Osteoblast (primary cell): ENCODE measurements around the gene ACSF3. TPM values are rescaled to one million over a fixed set of nuclear protein-coding genes. Genes with fewer than 3 reads are reported as not detected.

Experiments
- DNase-seq: peaks from one replicate; pipeline ENCODE4 v3.0.0; 2011; ENCODE audit warnings: low spot score, mixed read lengths; ENCODE audit not compliant: insufficient read length; ENCODE audit errors: missing footprints
- H2AFZ ChIP-seq: 2 replicates; pipeline ENCODE4 v1.6.0; 2011; ENCODE audit warnings: mild to moderate bottlenecking, low read length
- H3K27ac ChIP-seq: 2 replicates; pipeline ENCODE4 v1.5.1; 2011; ENCODE audit warnings: mild to moderate bottlenecking, low read depth, low read length, moderate library complexity
- H3K27me3 ChIP-seq: 2 replicates; pipeline ENCODE4 v1.6.0; 2012; ENCODE audit warnings: mild to moderate bottlenecking, control low read depth, inconsistent platforms, low read length, moderate library complexity; ENCODE audit not compliant: insufficient read depth
- H3K36me3 ChIP-seq: 2 replicates; pipeline ENCODE4 v1.5.1; 2011; ENCODE audit warnings: mild to moderate bottlenecking, low read length, control low read depth, moderate library complexity; ENCODE audit not compliant: insufficient read depth
- H3K4me1 ChIP-seq: 2 replicates; pipeline ENCODE4 v1.5.1; 2011; ENCODE audit warnings: mild to moderate bottlenecking, low read length, control low read depth, moderate library complexity; ENCODE audit not compliant: insufficient read depth
- H3K4me2 ChIP-seq: 2 replicates; pipeline ENCODE4 v1.6.0; 2011; ENCODE audit warnings: mild to moderate bottlenecking, low read length; ENCODE audit not compliant: insufficient read depth
- H3K4me3 ChIP-seq: fragments of 200-600 bp; sonication (generic); 3 replicates; pipeline ENCODE4 v1.5.1; 2012; ENCODE audit warnings: mild to moderate bottlenecking, low read length, inconsistent platforms; ENCODE audit not compliant: insufficient read depth
- H3K79me2 ChIP-seq: 2 replicates; pipeline ENCODE4 v1.6.0; 2012; ENCODE audit warnings: mild to moderate bottlenecking, low read length, control low read depth, inconsistent platforms; ENCODE audit not compliant: insufficient read depth
- H3K9me3 ChIP-seq: 2 replicates; pipeline ENCODE4 v1.5.1; 2011; ENCODE audit warnings: low read depth, low read length, control low read depth
- H4K20me1 ChIP-seq: 2 replicates; pipeline ENCODE4 v1.6.0; 2012; ENCODE audit warnings: mild to moderate bottlenecking, low read length, control low read depth; ENCODE audit not compliant: insufficient read depth
- total RNA-seq: library from RNA; depleted of rRNA; stranded (reverse); fragments of >200 nt; gene quantifications from 2 replicates; pipeline ENCODE4 v1.2.3, GENCODE V29; 2012
- TF ChIP-seq, protein P1 (sequence below): IDR thresholded peaks from 2 replicates; pipeline ENCODE4 v1.5.1; 2011; ENCODE audit warnings: mild to moderate bottlenecking, low read depth, low read length, moderate library complexity; ENCODE audit errors: extremely low read depth

Gene ACSF3
- total RNA-seq, 1 donor = 29.3 TPM

DNA sequence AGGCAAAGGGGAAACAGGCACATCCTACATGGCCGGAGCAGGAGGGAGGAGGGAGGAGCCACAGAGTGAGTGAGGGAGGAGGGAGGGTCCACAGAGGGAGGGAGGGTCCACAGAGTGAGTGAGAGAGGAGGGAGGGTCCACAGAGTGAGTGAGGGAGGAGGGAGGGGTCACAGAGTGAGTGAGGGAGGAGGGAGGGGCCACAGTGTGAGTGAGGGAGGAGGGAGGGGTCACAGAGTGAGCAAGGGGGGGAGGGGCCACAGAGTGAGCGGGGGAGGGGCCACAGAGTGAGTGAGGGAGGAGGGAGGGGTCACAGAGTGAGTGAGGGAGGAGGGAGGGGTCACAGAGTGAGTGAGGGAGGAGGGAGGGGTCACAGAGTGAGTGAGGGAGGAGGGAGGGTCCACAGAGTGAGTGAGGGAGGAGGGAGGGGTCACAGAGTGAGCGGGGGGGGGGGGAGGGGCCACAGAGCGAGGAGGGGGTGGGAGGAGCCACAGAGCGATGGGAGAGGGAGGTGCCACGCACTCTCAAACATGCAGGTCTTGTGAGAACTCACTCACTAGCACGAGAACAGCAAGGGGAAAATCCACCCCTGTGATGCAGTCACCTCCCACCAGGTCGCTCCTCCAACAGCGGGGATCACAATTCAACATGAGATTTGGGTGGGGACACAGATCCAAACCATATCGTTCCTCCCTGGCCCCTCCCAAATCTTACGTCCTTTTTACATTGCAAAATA, 53.6 kb downstream of the ACSF3 start:
- Histone ChIP-seq H3K4me3 (no peak overlapping the region), H3K27ac (no peak overlapping the region), H2AFZ (no peak overlapping the region), H3K79me2 (no peaks in the 10 kb centered on the region), H3K4me2 (no peak overlapping the region), H3K4me1 (no peaks in the 10 kb centered on the region), H4K20me1 (peaks cover 9% of the 10 kb centered on the region), H3K9me3 (no peaks in the 10 kb centered on the region), H3K27me3 (no peaks in the 10 kb centered on the region), H3K36me3 (peaks cover 29% of the 10 kb centered on the region)
- DNase-seq = peak; percentile 26
- TF ChIP-seq, protein P1, sequence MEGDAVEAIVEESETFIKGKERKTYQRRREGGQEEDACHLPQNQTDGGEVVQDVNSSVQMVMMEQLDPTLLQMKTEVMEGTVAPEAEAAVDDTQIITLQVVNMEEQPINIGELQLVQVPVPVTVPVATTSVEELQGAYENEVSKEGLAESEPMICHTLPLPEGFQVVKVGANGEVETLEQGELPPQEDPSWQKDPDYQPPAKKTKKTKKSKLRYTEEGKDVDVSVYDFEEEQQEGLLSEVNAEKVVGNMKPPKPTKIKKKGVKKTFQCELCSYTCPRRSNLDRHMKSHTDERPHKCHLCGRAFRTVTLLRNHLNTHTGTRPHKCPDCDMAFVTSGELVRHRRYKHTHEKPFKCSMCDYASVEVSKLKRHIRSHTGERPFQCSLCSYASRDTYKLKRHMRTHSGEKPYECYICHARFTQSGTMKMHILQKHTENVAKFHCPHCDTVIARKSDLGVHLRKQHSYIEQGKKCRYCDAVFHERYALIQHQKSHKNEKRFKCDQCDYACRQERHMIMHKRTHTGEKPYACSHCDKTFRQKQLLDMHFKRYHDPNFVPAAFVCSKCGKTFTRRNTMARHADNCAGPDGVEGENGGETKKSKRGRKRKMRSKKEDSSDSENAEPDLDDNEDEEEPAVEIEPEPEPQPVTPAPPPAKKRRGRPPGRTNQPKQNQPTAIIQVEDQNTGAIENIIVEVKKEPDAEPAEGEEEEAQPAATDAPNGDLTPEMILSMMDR = no peak

GRCh38 chr16:89149386-89149785, 55.7 kb downstream of the ACSF3 start:
- H3K4me2 ChIP-seq = no peak overlapping the region
- DNase-seq = no peak
- H4K20me1 ChIP-seq = no peaks in the 10 kb centered on the region

DNA sequence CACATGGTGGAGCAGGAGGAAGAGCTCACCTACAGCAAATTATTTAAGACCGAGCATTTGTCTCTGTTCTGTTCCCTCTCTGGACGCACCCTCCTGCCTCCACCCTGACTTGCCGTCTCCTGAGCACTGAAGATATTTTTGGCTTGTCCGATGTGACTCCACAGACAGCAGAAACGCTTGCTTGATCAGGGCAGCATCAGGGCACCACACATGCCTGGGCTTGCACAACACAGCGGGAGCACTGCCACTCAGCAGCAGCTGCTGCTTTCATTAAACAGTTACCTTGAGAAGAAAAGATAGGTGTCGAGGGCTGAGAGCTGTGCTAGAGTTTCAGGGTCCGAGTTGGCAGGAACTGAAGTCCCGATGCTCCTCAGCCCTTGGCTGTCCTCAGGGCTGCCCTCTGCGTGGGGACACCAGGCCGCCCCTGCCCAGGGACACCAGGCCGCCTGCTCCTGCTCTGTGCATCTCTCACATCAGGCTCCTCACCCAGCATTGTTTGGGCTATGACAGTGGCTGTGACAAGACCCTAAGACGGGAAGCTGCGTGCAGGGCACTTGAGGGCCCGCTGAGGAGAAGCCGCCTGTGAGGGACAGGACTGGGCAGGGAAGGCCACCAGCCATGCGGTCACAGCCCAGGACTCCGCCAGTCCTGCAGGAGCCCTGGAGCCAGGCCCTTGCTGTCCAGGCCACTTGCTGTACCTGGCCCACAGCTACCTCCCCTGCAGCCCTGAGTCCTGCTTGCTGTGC, 56.6 kb downstream of the ACSF3 start:
- Histone ChIP-seq H3K4me2 (no peak overlapping the region), H3K79me2 (no peaks in the 10 kb centered on the region)

More at GRCh38 chr16:89149386-89149785, 55.7 kb downstream of the ACSF3 start:
- Histone ChIP-seq H3K4me1 (no peaks in the 10 kb centered on the region), H3K36me3 (peaks cover 29% of the 10 kb centered on the region), H3K27ac (no peak overlapping the region), H3K79me2 (no peaks in the 10 kb centered on the region), H3K9me3 (no peaks in the 10 kb centered on the region), H3K27me3 (no peaks in the 10 kb centered on the region), H2AFZ (no peak overlapping the region), H3K4me3 (no peak overlapping the region)
- TF ChIP-seq, protein P1 = no peak

DNA sequence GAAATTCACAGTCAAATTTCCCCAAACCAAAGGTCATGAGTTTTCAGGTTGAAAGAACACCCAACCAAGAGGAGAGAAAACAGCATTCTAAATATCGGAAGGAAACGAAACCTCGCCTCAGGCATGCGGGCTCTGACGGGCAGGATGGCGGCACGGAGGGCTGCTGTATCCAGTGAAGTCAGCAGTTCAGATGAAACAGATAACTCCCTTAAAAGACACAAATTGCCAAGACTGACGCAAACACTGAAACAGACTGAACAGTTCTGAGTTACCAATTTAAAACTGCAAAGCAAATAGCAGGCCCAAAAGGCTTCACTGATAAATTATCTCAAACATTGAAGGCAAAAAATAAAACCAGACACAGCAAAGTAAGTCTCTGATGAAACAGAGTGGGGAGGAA, 57.3 kb downstream of the ACSF3 start:
- peaks cover 14% of the 10 kb centered on the region for H3K4me1 ChIP-seq
- no peaks in the 10 kb centered on the region for H4K20me1 ChIP-seq
- peaks cover 1% of the 10 kb centered on the region for H3K27me3 ChIP-seq
- H3K27ac ChIP-seq = no peak overlapping the region
- H3K4me3 ChIP-seq = no peak overlapping the region
- H2AFZ ChIP-seq = no peak overlapping the region
- H3K79me2 ChIP-seq = no peaks in the 10 kb centered on the region
- H3K36me3 ChIP-seq = peaks cover 29% of the 10 kb centered on the region
- H3K9me3 ChIP-seq = no peaks in the 10 kb centered on the region
- DNase-seq = peak; percentile 73
- TF ChIP-seq, protein P1 = no peak
- no peak overlapping the region for H3K4me2 ChIP-seq

More for the DNA sequence above, 56.6 kb downstream of the ACSF3 start:
- Histone ChIP-seq H3K4me3 (no peak overlapping the region), H2AFZ (no peak overlapping the region), H3K27me3 (no peaks in the 10 kb centered on the region), H3K9me3 (no peaks in the 10 kb centered on the region), H3K27ac (no peak overlapping the region), H3K4me1 (peaks cover 7% of the 10 kb centered on the region), H4K20me1 (no peaks in the 10 kb centered on the region), H3K36me3 (peaks cover 29% of the 10 kb centered on the region)
- TF ChIP-seq, protein P1 = no peak
- DNase-seq = peak; percentile 50
